ENCODE measurements around the gene PSMD5.

DNA sequence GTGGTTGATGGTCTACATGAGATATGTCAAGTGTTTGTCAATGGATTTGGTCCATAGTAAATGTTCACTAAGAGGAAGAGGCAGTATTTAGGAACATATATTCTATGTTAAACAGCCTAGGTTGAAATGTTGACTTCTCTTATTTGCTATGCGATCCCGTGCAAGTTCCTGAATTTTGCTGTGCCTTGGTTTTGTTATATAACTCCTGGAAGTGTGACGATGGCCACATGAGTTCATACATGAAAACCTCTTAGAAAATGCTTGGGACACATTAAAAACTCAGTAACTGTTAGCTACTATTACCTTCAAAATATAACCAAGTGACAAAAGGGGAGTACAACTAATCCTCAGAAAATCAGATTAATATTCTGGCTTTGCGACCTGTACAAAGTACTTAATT, 27.6 kb downstream of the PSMD5 start:
- TF ChIP-seq MAZ (IDR thresholded peaks at IDR 0.05; ENCODE audit: borderline replicate concordance, low read depth, low read length) (no peak), POLR2A (IDR thresholded peaks at IDR 0.05; ENCODE audit: low read depth, low read length) (no peak), USF2 (IDR thresholded peaks at IDR 0.05; ENCODE audit: low read depth, low read length) (no peak), CTCF (conservative IDR thresholded peaks at IDR 0.05; ENCODE audit: low read depth, low read length) (no peak), RAD21 (IDR thresholded peaks at IDR 0.05; ENCODE audit: low read length) (no peak), BHLHE40 (IDR thresholded peaks at IDR 0.05; ENCODE audit: low read depth, low read length) (no peak), CEBPB (IDR thresholded peaks at IDR 0.05; ENCODE audit: low read depth, low read length) (no peak), CHD1 (IDR thresholded peaks at IDR 0.05; ENCODE audit: low read depth, low read length) (no peak), RFX5 (IDR thresholded peaks at IDR 0.05; ENCODE audit: low read depth, low read length) (no peak)

Measured in IMR-90 (cell line).